K562 (cell line): Measurements from ENCODE around the gene MED13L. TPM values are rescaled to one million over a fixed set of nuclear protein-coding genes. Genes with fewer than 3 reads are reported as not detected.

Source experiments
- ATAC-seq: fragments of 200-7000 bp; cut with Tn5 transposase; 3 replicates; pipeline ENCODE4 v1.9.1; 2020; ENCODE audit warnings: moderate library complexity
- BruUV-seq: library from RNA; stranded (reverse); fragments of 400-500 nt; replicated peaks from 2 replicates; lab custom pipeline; 2021; lab: Mats Ljungman, UMichigan
- CTCF ChIA-PET: fragments of 300-600 bp; formaldehyde crosslinking; extraction: SDS; loops from one replicate; lab custom pipeline; 2021; ENCODE audit warnings: low intra/inter-chr PET ratio; lab: Yijun Ruan, JAX
- POLR2A ChIA-PET: fragments of 300-600, 350-650 bp; sonication (Branson Sonifier 250); formaldehyde crosslinking; extraction: SDS; loops from one replicate; lab custom pipeline; 2021; ENCODE audit warnings: antibody characterized with exemption, inconsistent platforms; lab: Yijun Ruan, JAX
- DNase-seq, 4 experiments: peaks; one replicate each; pipeline versions ENCODE4 v3.0.0 to v3.0.0-alpha.2; 2011 to 2018; ENCODE audit warnings: low spot score in 3 of 4, mixed read lengths in 3 of 4; ENCODE audit errors: extremely low read depth in 1 of 4
- FAIRE-seq: peaks from 2 replicates; lab custom pipeline; 2011; peaks lifted over from hg19 to GRCh38; lab: Jason Lieb, UNC
- H2AFZ ChIP-seq: 2 replicates; pipeline ENCODE4 v1.6.0; 2011; ENCODE audit warnings: low read depth, low read length, control low read depth, inconsistent platforms
- H3K27ac ChIP-seq: fragments of 200-600 bp; 3 replicates; pipeline ENCODE4 v1.8.0; 2011; ENCODE audit warnings: low read depth, mild to moderate bottlenecking, control low read depth, inconsistent platforms, low read length, moderate library complexity, mixed read lengths; ENCODE audit errors: extremely low read depth
- H3K27me3 ChIP-seq, 2 experiments: fragments of 300-600 bp in 1 of 2; 2 replicates in 1 of 2; 3 replicates in 1 of 2; pipeline versions ENCODE4 v1.6.0 to v1.8.0; 2011; ENCODE audit warnings: inconsistent platforms in 2 of 2, low read length in 2 of 2, mild to moderate bottlenecking in 1 of 2, mixed read lengths in 1 of 2, moderate library complexity in 1 of 2; ENCODE audit not compliant: control insufficient read depth in 2 of 2, insufficient read depth in 2 of 2
- H3K36me3 ChIP-seq: fragments of 300-600 bp; 3 replicates; pipeline ENCODE4 v1.8.0; 2011; ENCODE audit warnings: mild to moderate bottlenecking, low read length, inconsistent platforms; ENCODE audit not compliant: control insufficient read depth, insufficient read depth
- H3K4me1 ChIP-seq, 2 experiments: fragments of 200-600 bp in 1 of 2; replicated peaks in 1 of 2; 2 replicates in 1 of 2; 3 replicates in 1 of 2; pipeline versions ENCODE4 v1.5.1 to v1.8.0; 2011; ENCODE audit warnings: inconsistent platforms in 2 of 2, low read length in 2 of 2, mild to moderate bottlenecking in 1 of 2, mixed read lengths in 1 of 2, moderate library complexity in 1 of 2; ENCODE audit not compliant: control insufficient read depth in 2 of 2, insufficient read depth in 2 of 2
- H3K4me2 ChIP-seq: 2 replicates; pipeline ENCODE4 v1.6.1; 2011; ENCODE audit warnings: low read length, control low read depth, inconsistent platforms, mixed read lengths; ENCODE audit not compliant: insufficient read depth
- H3K4me3 ChIP-seq: fragments of 200-600 bp; sonication (generic), shearing (Covaris generic); 2 replicates; pipeline ENCODE4 v1.5.1; 2016; ENCODE audit warnings: control low read depth, inconsistent platforms
- H3K79me2 ChIP-seq: fragments of 200-600 bp; 3 replicates; pipeline ENCODE4 v1.8.0; 2011; ENCODE audit warnings: low read length, inconsistent platforms; ENCODE audit not compliant: control insufficient read depth, insufficient read depth
- H3K9ac ChIP-seq, 2 experiments: 2 replicates each; pipeline versions ENCODE4 v1.6.0 to v1.6.1; 2011; ENCODE audit warnings: low read depth in 2 of 2, low read length in 2 of 2, control low read depth in 1 of 2, inconsistent platforms in 1 of 2, mild to moderate bottlenecking in 1 of 2, mixed read lengths in 1 of 2; ENCODE audit not compliant: insufficient read depth in 1 of 2
- H3K9me1 ChIP-seq: one replicate; pipeline ENCODE4 v1.6.0; 2011; ENCODE audit warnings: inconsistent platforms, mild to moderate bottlenecking, low read length, moderate library complexity; ENCODE audit not compliant: control insufficient read depth, insufficient read depth
- H3K9me3 ChIP-seq: replicated peaks from 2 replicates; pipeline ENCODE4 v1.5.1; 2011; ENCODE audit warnings: low read depth, low read length, inconsistent platforms; ENCODE audit not compliant: control insufficient read depth, insufficient read depth
- H4K20me1 ChIP-seq: replicated peaks from 2 replicates; pipeline ENCODE4 v1.6.1; 2011; ENCODE audit warnings: low read length, inconsistent platforms, mixed read lengths; ENCODE audit not compliant: control insufficient read depth, insufficient read depth
- CEBPB ChIP-seq: fragments of 450-650 bp; IDR thresholded peaks from 2 replicates; pipeline ENCODE4 v1.6.1; 2016; ENCODE audit warnings: missing genetic modification characterization, missing compliant biosample characterization
- CEBPG ChIP-seq, 3 experiments: fragments of 200-800 bp in 1 of 3; sonication (Bioruptor generic) in 1 of 3; sonication (generic) in 1 of 3; formaldehyde crosslinking in 1 of 3; IDR thresholded peaks in 2 of 3; conservative IDR thresholded peaks in 1 of 3; 2 replicates each; pipeline versions ENCODE4 v1.6.1 to v1.8.0; 2016 to 2022; ENCODE audit warnings: missing compliant biosample characterization in 2 of 3, missing genetic modification characterization in 2 of 3, mild to moderate bottlenecking in 1 of 3, missing genetic modification reagents in 1 of 3
- JUN ChIP-seq, 2 experiments: sonication (generic) in 1 of 2; formaldehyde crosslinking in 1 of 2; IDR thresholded peaks; 2 replicates each; pipeline versions ENCODE4 v1.6.1 to v1.8.0; 2012 to 2022; ENCODE audit warnings: borderline replicate concordance in 2 of 2, mild to moderate bottlenecking in 2 of 2, improper control_type of control experiment in 1 of 2, low read depth in 1 of 2, low read length in 1 of 2, missing genetic modification reagents in 1 of 2
- MYNN ChIP-seq, 2 experiments: sonication (generic); formaldehyde crosslinking in 1 of 2; IDR thresholded peaks; 2 replicates each; pipeline versions ENCODE4 v1.5.0 to v1.6.1; 2016 to 2020; ENCODE audit warnings: antibody characterized with exemption in 1 of 2, missing genetic modification reagents in 1 of 2
- NFRKB ChIP-seq: fragments of 450-650 bp; IDR thresholded peaks from 2 replicates; pipeline ENCODE4 v1.6.1; 2016; ENCODE audit warnings: low read depth
- RBM15 ChIP-seq: fragments of 200-400 bp; formaldehyde crosslinking; IDR thresholded peaks from 2 replicates; pipeline ENCODE4 v1.6.1; 2018; ENCODE audit warnings: mild to moderate bottlenecking, low read length, moderate library complexity; ENCODE audit not compliant: insufficient read depth
- RBM22 ChIP-seq: fragments of 200-400 bp; formaldehyde crosslinking; IDR thresholded peaks from 2 replicates; pipeline ENCODE4 v1.6.1; 2018; ENCODE audit warnings: low read length, low read depth; ENCODE audit not compliant: poor library complexity, severe bottlenecking
- RFX7 ChIP-seq: fragments of 250-450 bp; sonication (Bioruptor Pico); IDR thresholded peaks from 2 replicates; pipeline ENCODE4 v1.5.1; 2021; ENCODE audit warnings: mild to moderate bottlenecking
- SMARCE1 ChIP-seq: fragments of 450-650 bp; IDR thresholded peaks from 2 replicates; pipeline ENCODE4 v1.7.1; 2016; ENCODE audit warnings: mild to moderate bottlenecking
- ZBTB2 ChIP-seq: fragments of 450-650 bp; IDR thresholded peaks from 2 replicates; pipeline ENCODE4 v1.6.1; 2016; ENCODE audit warnings: antibody characterized with exemption
- ZNF121 ChIP-seq: sonication (generic); formaldehyde crosslinking; conservative IDR thresholded peaks from 2 replicates; pipeline ENCODE4 v1.8.0; 2022; ENCODE audit warnings: missing genetic modification reagents
- ZNF274 ChIP-seq: IDR thresholded peaks from 2 replicates; pipeline ENCODE4 v1.6.1; 2011; ENCODE audit warnings: low read depth, mild to moderate bottlenecking, low read length, moderate library complexity, borderline replicate concordance
- ZNF77 ChIP-seq: fragments of 250-450 bp; sonication (Bioruptor Pico); IDR thresholded peaks from 2 replicates; pipeline ENCODE4 v1.5.0; 2020
- WGBS: fragments of 100-300 bp; shearing (Covaris generic); methylation state at CpG from one replicate; pipeline ENCODE4 v1.1.6; 2016; ENCODE audit warnings: low coverage, mixed read lengths; ENCODE audit not compliant: insufficient coverage; ENCODE audit errors: missing lambda C conversion rate; 5-methylcytosine and 5-hydroxymethylcytosine counted together
- in situ Hi-C: fragments of 300-500 bp; cut with MboI; formaldehyde crosslinking; loops from 4 replicates; pipeline ENCODE4 v1.15.0; 2018; ENCODE audit warnings: inconsistent platforms, mixed read lengths
- intact Hi-C: fragments of 100-400 bp; cut with micrococcal nuclease; formaldehyde crosslinking; loops from 2 replicates; pipeline ENCODE4 v1.14.2; 2022
- polyA plus RNA-seq, 8 experiments: library from polyadenylated mRNA; depleted of rRNA in 4 of 8; stranded (reverse) in 5 of 8; unstranded in 3 of 8; fragments of >200 nt; fragmentation: Nextera tagmentation in 2 of 8; fragmentation: Illumina TruSeq in 1 of 8; extraction: Ambion mirVana in 2 of 8; extraction: Trizol in 1 of 8; gene quantifications; 2 replicates each; pipeline versions ENCODE4 v1.2.1 to v1.2.3, GENCODE V29; 2011 to 2014; ENCODE audit warnings: inconsistent platforms in 1 of 8, missing spikeins in 1 of 8
- total RNA-seq, 7 experiments: library from RNA; depleted of rRNA in 6 of 7; stranded (reverse); fragments of >200 nt in 6 of 7; fragmentation: Illumina TruSeq in 2 of 7; extraction: Trizol in 2 of 7; gene quantifications; 2 replicates each; pipeline versions ENCODE4 v1.2.1 to v1.2.3, GENCODE V29; 2011 to 2021; ENCODE audit warnings: low replicate concordance in 1 of 7

Gene MED13L
- total and polyA plus RNA-seq, 9 of the 15 experiments (the other 6 are each of a cell fraction or from before 2014, with no cell fraction given), result 13.4 to 90.3 (median 36.9) TPM

GRCh38 chr12:116074686-116075085 lies 202.8 kb downstream of the MED13L start:
- Histone ChIP-seq H3K27ac (no peak overlapping the region), H4K20me1 (no peaks in the 10 kb centered on the region; the same call in 1 of the 2 replicates), H3K79me2 (peaks cover 45% of the 10 kb centered on the region), H3K36me3 (no peaks in the 10 kb centered on the region; the same call in 2 of the 3 replicates), H3K9me3 (no peaks in the 10 kb centered on the region), H3K4me3 (no peak overlapping the region), H3K9ac (no peak overlapping the region), H3K4me1 (no peaks in the 10 kb centered on the region), H3K9me1 (no peaks in the 10 kb centered on the region), H3K27me3 (no peaks in the 10 kb centered on the region), H3K4me2 (no peak overlapping the region), H2AFZ (no peak overlapping the region)
- peak; percentile 43 for ATAC-seq
- TF ChIP-seq CEBPB (tag) (peak; percentile 90), CEBPG (CRISPR knock-in tag; IDR thresholded peaks at IDR 0.05) (no peak), CEBPG (tag; conservative IDR thresholded peaks at IDR 0.05 in 1 of 2, IDR thresholded peaks at IDR 0.05 in 1 of 2) (peak; percentile 58 to 67), RBM22 (peak; percentile 45), NFRKB (no peak)
- intact Hi-C loops, result no loop called here
- BruUV-seq, result no TSS peak
- in situ Hi-C loops, result no loop called here
- WGBS, result 95% methylated on average over 1 of the region's 1 CpG
- ChIA-PET CTCF (no interaction called here), POLR2A (no interaction called here)
- no peak for DNase-seq
- FAIRE-seq, result no peak

GRCh38 chr12:116071555-116072230 lies 205.8 kb downstream of the MED13L start:
- DNase-seq (no peak), FAIRE-seq (no peak), ATAC-seq (no peak)
- H3K36me3 ChIP-seq, result no peaks in the 10 kb centered on the region; the same call in 2 of the 3 replicates
- H4K20me1 ChIP-seq, result peaks cover 5% of the 10 kb centered on the region
- no peak overlapping the region for H3K4me2 ChIP-seq
- H3K9ac ChIP-seq, result no peak overlapping the region
- no peaks in the 10 kb centered on the region for H3K9me3 ChIP-seq
- H3K79me2 ChIP-seq, result peaks cover 63% of the 10 kb centered on the region
- no peak overlapping the region for H2AFZ ChIP-seq
- intact Hi-C loops, result no loop called here
- ChIA-PET CTCF (no interaction called here), POLR2A (no interaction called here)
- no peak overlapping the region for H3K4me3 ChIP-seq
- no peaks in the 10 kb centered on the region for H3K9me1 ChIP-seq
- in situ Hi-C loops, result no loop called here
- peaks cover 0 to 13% of the 10 kb centered on the region in 2 experiments; a peak in 2 of 5 replicates for H3K4me1 ChIP-seq
- WGBS, result 92% methylated on average over 2 of the region's 2 CpGs
- no peaks in the 10 kb centered on the region for H3K27me3 ChIP-seq
- no peak overlapping the region for H3K27ac ChIP-seq
- BruUV-seq, result no TSS peak
- TF ChIP-seq ZBTB2, result no peak
- no peak for TF ChIP-seq JUN (IDR thresholded peaks at IDR 0.05; ENCODE audit: borderline replicate concordance, low read depth, low read length)
- TF ChIP-seq JUN (CRISPR knock-in tag; IDR thresholded peaks at IDR 0.05; ENCODE audit: borderline replicate concordance), result no peak
- no peak for TF ChIP-seq RBM15
- TF ChIP-seq SMARCE1, result no peak
- no peak for TF ChIP-seq ZNF77 (CRISPR knock-in tag)
- no peak for TF ChIP-seq ZNF274
- no peak for TF ChIP-seq RFX7
- TF ChIP-seq ZNF121 (CRISPR knock-in tag), result no peak
- TF ChIP-seq MYNN (IDR thresholded peaks at IDR 0.05), result no peak
- TF ChIP-seq MYNN (CRISPR knock-in tag; IDR thresholded peaks at IDR 0.05), result no peak
